Thoracic aorta (tissue), 2 donors: ENCODE results near the gene TEF. TPM values are rescaled to one million over a fixed set of nuclear protein-coding genes. Genes with fewer than 3 reads are reported as not detected.
A peak's percentile ranks its signal among the peaks of the same experiment; 100 is the strongest.

Source experiments
- ATAC-seq: fragments of 150-250 bp; one replicate; pipeline ENCODE4 v1.8.0; 2017; ENCODE audit warnings: low read depth; ENCODE audit not compliant: insufficient number of reproducible peaks, low FRiP score
- DNase-seq: peaks from one replicate; pipeline ENCODE4 v3.0.0-alpha.2; 2020; ENCODE audit warnings: low spot score
- H3K27ac ChIP-seq, 2 donors: fragments of 200-600 bp; sonication (generic); 1 replicate in 1 of 2; 2 replicates in 1 of 2; pipeline ENCODE4 v1.5.1; 2016; ENCODE audit warnings: mild to moderate bottlenecking in 2 of 2, moderate library complexity in 2 of 2
- H3K27me3 ChIP-seq: fragments of 200-600 bp; sonication (generic); replicated peaks from 2 replicates; pipeline ENCODE4 v1.6.0; 2016; ENCODE audit warnings: mild to moderate bottlenecking; ENCODE audit not compliant: insufficient read depth
- H3K36me3 ChIP-seq: fragments of 200-600 bp; sonication (generic); one replicate; pipeline ENCODE4 v1.5.1; 2016
- H3K4me1 ChIP-seq, 2 donors: fragments of 200-600 bp; sonication (generic); 1 replicate in 1 of 2; 2 replicates in 1 of 2; pipeline versions ENCODE4 v1.5.1 to v1.6.0; 2016; ENCODE audit warnings: low read depth in 2 of 2, mild to moderate bottlenecking in 1 of 2; ENCODE audit not compliant: control insufficient read depth in 1 of 2
- H3K4me3 ChIP-seq: fragments of 200-600 bp; sonication (generic); 2 replicates; pipeline ENCODE4 v1.5.1; 2016; ENCODE audit warnings: mild to moderate bottlenecking
- H3K9me3 ChIP-seq: fragments of 200-600 bp; sonication (generic); 2 replicates; pipeline ENCODE4 v1.5.1; 2016
- total RNA-seq, 2 donors: library from RNA; depleted of rRNA; stranded (reverse); fragments of >200 nt; gene quantifications; one replicate each; pipeline versions ENCODE4 v1.1.0 to v1.2.3, GENCODE V29; 2016
- TF ChIP-seq, protein P1 (sequence below): fragments of 200-600 bp; sonication (generic); IDR thresholded peaks from one replicate; pipeline ENCODE4 v1.5.1; 2019; ENCODE audit warnings: antibody characterized with exemption

The TEF gene
- total RNA-seq, 2 donors from 2014 or later, result 21.4 to 23.1 TPM

GRCh38 chr22:41382098-41382578 is 396 bp downstream of the TEF start:
- Histone ChIP-seq H3K27ac (peak overlapping the region; percentile 92 to 98), H3K9me3 (no peaks in the 10 kb centered on the region), H3K36me3 (no peaks in the 10 kb centered on the region), H3K4me3 (peak overlapping the region; percentile 97), H3K27me3 (no peaks in the 10 kb centered on the region), H3K4me1 (peaks cover 13 to 18% of the 10 kb centered on the region in 2 donors)
- DNase-seq (peak; percentile 31), ATAC-seq (peak; percentile 23)
- TF ChIP-seq, protein P1, sequence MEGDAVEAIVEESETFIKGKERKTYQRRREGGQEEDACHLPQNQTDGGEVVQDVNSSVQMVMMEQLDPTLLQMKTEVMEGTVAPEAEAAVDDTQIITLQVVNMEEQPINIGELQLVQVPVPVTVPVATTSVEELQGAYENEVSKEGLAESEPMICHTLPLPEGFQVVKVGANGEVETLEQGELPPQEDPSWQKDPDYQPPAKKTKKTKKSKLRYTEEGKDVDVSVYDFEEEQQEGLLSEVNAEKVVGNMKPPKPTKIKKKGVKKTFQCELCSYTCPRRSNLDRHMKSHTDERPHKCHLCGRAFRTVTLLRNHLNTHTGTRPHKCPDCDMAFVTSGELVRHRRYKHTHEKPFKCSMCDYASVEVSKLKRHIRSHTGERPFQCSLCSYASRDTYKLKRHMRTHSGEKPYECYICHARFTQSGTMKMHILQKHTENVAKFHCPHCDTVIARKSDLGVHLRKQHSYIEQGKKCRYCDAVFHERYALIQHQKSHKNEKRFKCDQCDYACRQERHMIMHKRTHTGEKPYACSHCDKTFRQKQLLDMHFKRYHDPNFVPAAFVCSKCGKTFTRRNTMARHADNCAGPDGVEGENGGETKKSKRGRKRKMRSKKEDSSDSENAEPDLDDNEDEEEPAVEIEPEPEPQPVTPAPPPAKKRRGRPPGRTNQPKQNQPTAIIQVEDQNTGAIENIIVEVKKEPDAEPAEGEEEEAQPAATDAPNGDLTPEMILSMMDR, result no peak

DNA sequence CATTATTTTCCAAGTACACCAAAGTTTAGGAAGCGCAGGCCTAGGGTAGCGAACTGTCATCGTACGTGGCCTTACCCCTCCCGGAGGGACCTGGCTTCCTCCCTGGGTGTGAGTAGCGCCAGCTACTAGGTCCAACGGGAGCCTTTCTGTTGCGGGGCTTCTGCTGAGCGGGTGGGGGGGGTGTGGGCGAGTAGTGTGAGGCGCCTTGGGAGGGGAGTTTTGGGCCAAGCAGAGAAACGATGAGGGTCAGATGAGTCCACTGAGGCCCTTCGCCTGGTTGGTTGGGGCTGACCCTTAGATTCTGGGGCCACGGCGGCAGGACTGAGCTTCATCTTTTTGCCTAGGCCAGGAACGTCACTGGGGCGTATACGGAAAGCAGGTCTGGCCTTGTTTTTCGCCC is 868 bp downstream of the TEF start:
- Histone ChIP-seq H3K36me3 (peaks cover 3% of the 10 kb centered on the region), H3K27ac (peak overlapping the region; percentile 92 to 98), H3K4me1 (peaks cover 13 to 18% of the 10 kb centered on the region in 2 donors), H3K4me3 (peak overlapping the region; percentile 97), H3K27me3 (no peaks in the 10 kb centered on the region), H3K9me3 (no peaks in the 10 kb centered on the region)
- ATAC-seq (no peak), DNase-seq (no peak)
- TF ChIP-seq, protein P1, result no peak

DNA sequence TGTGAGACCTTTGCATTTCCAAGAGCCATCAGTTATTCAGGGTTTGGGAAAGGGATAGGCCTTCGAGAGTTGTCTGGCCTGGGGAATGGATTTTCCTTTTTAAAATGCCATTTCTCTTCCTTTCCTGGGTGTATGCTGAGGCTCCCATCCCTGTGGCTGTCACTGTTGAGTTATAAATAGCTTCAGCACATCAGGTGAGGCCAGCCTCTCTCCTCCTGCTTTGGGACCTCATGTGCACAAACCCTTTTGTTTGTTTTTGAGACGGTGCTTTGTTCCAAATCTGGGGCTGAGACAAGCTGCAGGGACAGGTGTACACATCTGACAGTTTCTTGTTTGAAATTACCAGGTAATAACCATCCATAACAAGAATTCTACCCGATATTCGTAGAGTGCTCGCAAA is 1.3 kb downstream of the TEF start:
- H3K27me3 ChIP-seq, result no peaks in the 10 kb centered on the region
- H3K36me3 ChIP-seq, result peaks cover 6% of the 10 kb centered on the region
- TF ChIP-seq, protein P1, result no peak
- peak overlapping the region; percentile 97 for H3K4me3 ChIP-seq
- peaks cover 13 to 18% of the 10 kb centered on the region in 2 donors for H3K4me1 ChIP-seq
- peak overlapping the region; percentile 92 to 98 for H3K27ac ChIP-seq
- ATAC-seq (no peak), DNase-seq (no peak)
- no peaks in the 10 kb centered on the region for H3K9me3 ChIP-seq

GRCh38 chr22:41384128-41384527 is 2.4 kb downstream of the TEF start:
- Histone ChIP-seq H3K4me3 (no peak overlapping the region), H3K4me1 (peaks cover 13 to 18% of the 10 kb centered on the region in 2 donors), H3K27me3 (no peaks in the 10 kb centered on the region), H3K27ac (peak overlapping the region in 1 of 2 donors; percentile 92), H3K36me3 (peaks cover 14% of the 10 kb centered on the region), H3K9me3 (no peaks in the 10 kb centered on the region)
- TF ChIP-seq, protein P1, result no peak
- no peak for ATAC-seq
- DNase-seq, result no peak

DNA sequence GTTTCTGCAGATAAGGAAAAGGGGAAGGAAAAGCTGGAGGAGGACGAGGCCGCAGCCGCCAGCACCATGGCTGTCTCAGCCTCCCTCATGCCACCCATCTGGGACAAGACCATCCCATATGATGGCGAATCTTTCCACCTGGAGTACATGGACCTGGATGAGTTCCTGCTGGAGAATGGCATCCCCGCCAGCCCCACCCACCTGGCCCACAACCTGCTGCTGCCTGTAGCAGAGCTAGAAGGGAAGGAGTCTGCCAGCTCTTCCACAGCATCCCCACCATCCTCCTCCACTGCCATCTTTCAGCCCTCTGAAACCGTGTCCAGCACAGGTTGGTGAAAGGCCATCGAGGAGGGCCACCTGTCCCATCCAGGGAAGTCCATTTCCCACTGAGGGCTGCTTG is 5.6 kb downstream of the TEF start:
- DNase-seq (no peak), ATAC-seq (no peak)
- peaks cover 6 to 9% of the 10 kb centered on the region in 2 donors for H3K4me1 ChIP-seq
- H3K9me3 ChIP-seq, result no peaks in the 10 kb centered on the region
- H3K27me3 ChIP-seq, result no peaks in the 10 kb centered on the region
- TF ChIP-seq, protein P1, result no peak
- peaks cover 36% of the 10 kb centered on the region for H3K36me3 ChIP-seq
- H3K27ac ChIP-seq, result no peak overlapping the region
- H3K4me3 ChIP-seq, result no peak overlapping the region
